B cell (primary cell): ENCODE measurements around the gene BTBD8. TPM values are rescaled to one million over a fixed set of nuclear protein-coding genes. Genes with fewer than 3 reads are reported as not detected.
"Not testable (repeated sequence)": the region's sequence is repeated elsewhere in the genome, so short reads cannot be mapped to it uniquely, and the experiment has no call there.

Experiments used
- ATAC-seq: fragments of 200-7000 bp; cut with Tn5 transposase; one replicate; pipeline ENCODE4 v1.10.0; 2021; ENCODE audit warnings: low read depth, mild to moderate bottlenecking, moderate number of reproducible peaks, moderate library complexity
- CTCF ChIA-PET: fragments of 350-600 bp; sonication (Branson Sonifier 250); formaldehyde crosslinking; loops from one replicate; lab custom pipeline; 2021; ENCODE audit warnings: antibody characterized with exemption, inconsistent platforms; lab: Charles Lee
- POLR2A ChIA-PET: fragments of 350-600 bp; sonication (Branson Sonifier 250); formaldehyde crosslinking; loops from one replicate; lab custom pipeline; 2021; ENCODE audit warnings: antibody characterized with exemption; lab: Charles Lee
- DNase-seq: peaks from one replicate; pipeline ENCODE4 v3.0.0; 2013
- H2AFZ ChIP-seq: 2 replicates; pipeline ENCODE4 v1.6.1; 2012; ENCODE audit warnings: mild to moderate bottlenecking, low read depth, low read length; ENCODE audit not compliant: insufficient read depth, poor library complexity, severe bottlenecking
- H3K27ac ChIP-seq, 2 donors: 1 replicate in 1 of 2; 2 replicates in 1 of 2; pipeline ENCODE4 v1.5.1; 2012 to 2013; ENCODE audit warnings: low read length in 2 of 2, mild to moderate bottlenecking in 2 of 2, moderate library complexity in 1 of 2
- H3K27me3 ChIP-seq, 4 experiments: fragments of 200-600 bp in 1 of 4; sonication (generic) in 1 of 4; replicated peaks in 1 of 4; 1 replicate in 2 of 4; 2 replicates in 2 of 4; pipeline versions ENCODE4 v1.6.1 to v1.7.0; 2013 to 2016; ENCODE audit warnings: low read length in 3 of 4, mild to moderate bottlenecking in 2 of 4, mixed read lengths in 1 of 4, moderate library complexity in 1 of 4; ENCODE audit not compliant: insufficient read depth in 4 of 4, control insufficient read depth in 3 of 4; ENCODE audit errors: control extremely low read depth in 1 of 4
- H3K36me3 ChIP-seq, 2 experiments: replicated peaks in 1 of 2; 1 replicate in 1 of 2; 2 replicates in 1 of 2; pipeline versions ENCODE4 v1.6.1 to v1.7.1; 2013; ENCODE audit warnings: low read length in 1 of 2; ENCODE audit not compliant: insufficient read depth in 2 of 2, control insufficient read depth in 1 of 2; ENCODE audit errors: control extremely low read depth in 1 of 2, extremely low read depth in 1 of 2
- H3K4me1 ChIP-seq, 2 donors: fragments of 200-600 bp in 1 of 2; sonication (generic) in 1 of 2; 1 replicate in 1 of 2; 2 replicates in 1 of 2; pipeline versions ENCODE4 v1.5.1 to v1.6.1; 2013 to 2017; ENCODE audit warnings: low read length in 2 of 2; ENCODE audit not compliant: control insufficient read depth in 2 of 2, insufficient read depth in 2 of 2
- H3K4me2 ChIP-seq: replicated peaks from 2 replicates; pipeline ENCODE3; 2012; ENCODE audit warnings: mild to moderate bottlenecking, low read depth, low read length; ENCODE audit not compliant: poor library complexity, severe bottlenecking
- H3K4me3 ChIP-seq, 5 experiments: fragments of 200-600 bp in 1 of 5; sonication (generic) in 1 of 5; 1 replicate in 3 of 5; 2 replicates in 2 of 5; pipeline versions ENCODE4 v1.5.1 to v1.7.0; 2011 to 2016; ENCODE audit warnings: low read length in 4 of 5, mild to moderate bottlenecking in 4 of 5, low read depth in 2 of 5, control low read depth in 1 of 5, moderate library complexity in 1 of 5; ENCODE audit not compliant: insufficient read depth in 1 of 5; ENCODE audit errors: control extremely low read depth in 1 of 5, extremely low read depth in 1 of 5
- H3K79me2 ChIP-seq: fragments of 200-600 bp; sonication (generic); one replicate; pipeline ENCODE4 v1.6.0; 2016; ENCODE audit warnings: low read length; ENCODE audit not compliant: control insufficient read depth, insufficient read depth
- H3K9ac ChIP-seq: fragments of 200-600 bp; sonication (generic); 2 replicates; pipeline ENCODE4 v1.6.1; 2017; ENCODE audit warnings: mild to moderate bottlenecking, low read length, moderate library complexity
- H3K9me3 ChIP-seq, 3 donors: one replicate each; pipeline versions ENCODE4 v1.6.1 to v1.7.1; 2013; ENCODE audit warnings: low read length in 2 of 3; ENCODE audit not compliant: control insufficient read depth in 2 of 3, insufficient read depth in 1 of 3; ENCODE audit errors: control extremely low read depth in 1 of 3
- H4K20me1 ChIP-seq: 2 replicates; pipeline ENCODE4 v1.6.0; 2012; ENCODE audit warnings: mild to moderate bottlenecking, low read length; ENCODE audit not compliant: insufficient read depth, control insufficient read depth, poor library complexity, severe bottlenecking
- H3K27ac Mint-ChIP-seq: one replicate; pipeline ENCODE4 v1.8.0; 2021; ENCODE audit warnings: mixed read lengths
- H3K27me3 Mint-ChIP-seq: one replicate; pipeline ENCODE4 v1.8.0; 2021; ENCODE audit warnings: mixed read lengths
- H3K4me1 Mint-ChIP-seq: one replicate; pipeline ENCODE4 v1.8.0; 2021; ENCODE audit warnings: mixed read lengths
- H3K4me3 Mint-ChIP-seq: one replicate; pipeline ENCODE4 v1.8.0; 2021; ENCODE audit warnings: mixed read lengths
- H3K9me3 Mint-ChIP-seq: one replicate; pipeline ENCODE4 v1.8.0; 2022; ENCODE audit warnings: mixed read lengths; ENCODE audit not compliant: insufficient read depth
- EZH2 ChIP-seq: IDR thresholded peaks from 2 replicates; pipeline ENCODE4 v1.6.1; 2012; ENCODE audit warnings: borderline replicate concordance, low read depth, mild to moderate bottlenecking, moderate library complexity, low read length; ENCODE audit not compliant: insufficient read depth, poor library complexity, severe bottlenecking
- WGBS: methylation state at CpG from one replicate; pipeline ENCODE4 v1.1.5; 2013; ENCODE audit warnings: missing lambda C conversion rate; ENCODE audit not compliant: insufficient coverage; 5-methylcytosine and 5-hydroxymethylcytosine counted together
- intact Hi-C: fragments of 100-400 bp; cut with micrococcal nuclease; formaldehyde crosslinking; loops from one replicate; pipeline ENCODE4 v1.10.0; 2022
- polyA plus RNA-seq: library from polyadenylated mRNA; depleted of rRNA; stranded (reverse); fragments of >200 nt; gene quantifications from 2 replicates; pipeline ENCODE4 v1.2.3, GENCODE V29; 2012
- total RNA-seq, 2 donors: library from RNA; stranded (reverse); fragments of 120-200 nt in 1 of 2; gene quantifications; 1 replicate in 1 of 2; 2 replicates in 1 of 2; pipeline versions ENCODE4 v1.2.3 to v1.2.4, GENCODE V29; 2013 to 2022
- TF ChIP-seq, protein P1 (sequence below): fragments of 200-600 bp; IDR thresholded peaks from one replicate; pipeline ENCODE4 v1.8.0; 2022; ENCODE audit warnings: antibody characterized with exemption, mild to moderate bottlenecking

The BTBD8 gene
- total and polyA plus RNA-seq, 2 donors (not counting 1 experiment from before 2014, with no cell fraction given) = 0.46 to 1.9 TPM

DNA sequence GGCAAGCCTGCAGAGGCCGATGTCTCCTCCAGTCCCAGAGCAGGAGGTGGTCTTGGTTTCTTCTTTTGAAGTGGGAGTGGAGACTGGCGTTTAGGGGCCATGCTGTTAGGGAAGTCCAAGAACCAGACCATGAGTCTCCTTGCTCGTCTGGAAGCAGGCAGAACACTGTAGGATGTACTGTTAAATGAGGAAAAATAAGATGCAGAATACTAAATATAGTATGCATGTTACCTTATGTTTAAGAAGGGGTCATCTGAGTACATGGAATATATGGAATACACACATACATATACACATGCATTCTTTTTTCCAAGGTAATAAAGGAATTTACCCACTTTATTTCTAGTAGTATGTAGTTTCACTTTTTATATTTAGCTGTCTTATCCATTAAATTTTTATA lies 4.8 kb upstream of the BTBD8 start, which contains the start of gene SETSIP:
SETSIP (minus strand) TSS at position 101 of the 400 bp plus-strand sequence; CDS start at position 101, 0 bp downstream.
- TF ChIP-seq EZH2 = no peak
- TF ChIP-seq, protein P1, sequence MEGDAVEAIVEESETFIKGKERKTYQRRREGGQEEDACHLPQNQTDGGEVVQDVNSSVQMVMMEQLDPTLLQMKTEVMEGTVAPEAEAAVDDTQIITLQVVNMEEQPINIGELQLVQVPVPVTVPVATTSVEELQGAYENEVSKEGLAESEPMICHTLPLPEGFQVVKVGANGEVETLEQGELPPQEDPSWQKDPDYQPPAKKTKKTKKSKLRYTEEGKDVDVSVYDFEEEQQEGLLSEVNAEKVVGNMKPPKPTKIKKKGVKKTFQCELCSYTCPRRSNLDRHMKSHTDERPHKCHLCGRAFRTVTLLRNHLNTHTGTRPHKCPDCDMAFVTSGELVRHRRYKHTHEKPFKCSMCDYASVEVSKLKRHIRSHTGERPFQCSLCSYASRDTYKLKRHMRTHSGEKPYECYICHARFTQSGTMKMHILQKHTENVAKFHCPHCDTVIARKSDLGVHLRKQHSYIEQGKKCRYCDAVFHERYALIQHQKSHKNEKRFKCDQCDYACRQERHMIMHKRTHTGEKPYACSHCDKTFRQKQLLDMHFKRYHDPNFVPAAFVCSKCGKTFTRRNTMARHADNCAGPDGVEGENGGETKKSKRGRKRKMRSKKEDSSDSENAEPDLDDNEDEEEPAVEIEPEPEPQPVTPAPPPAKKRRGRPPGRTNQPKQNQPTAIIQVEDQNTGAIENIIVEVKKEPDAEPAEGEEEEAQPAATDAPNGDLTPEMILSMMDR = no peak
- Histone ChIP-seq H4K20me1 (no peaks in the 10 kb centered on the region), H3K27ac (no peak within 1 kb of the TSS), H3K36me3 (no peaks in the 10 kb centered on the region), H3K9ac (no peak within 1 kb of the TSS), H3K4me1 (peaks cover 0 to 5% of the 10 kb centered on the region in 2 donors), H3K9me3 (no peaks in the 10 kb centered on the region), H3K4me2 (no peak within 1 kb of the TSS), H2AFZ (no peak within 1 kb of the TSS), H3K27me3 (no peaks in the 10 kb centered on the region), H3K79me2 (no peaks in the 10 kb centered on the region), H3K4me3 (no peak within 1 kb of the TSS)
- 100% methylated on average over 1 of the region's 3 CpGs for WGBS
- intact Hi-C loops = no loop called here
- POLR2A ChIA-PET = no interaction called here
- peaks cover 6% of the 10 kb centered on the region for H3K4me1 Mint-ChIP-seq
- H3K4me3 Mint-ChIP-seq = no peak within 1 kb of the TSS
- ATAC-seq (no peak), DNase-seq (no peak)
- H3K27ac Mint-ChIP-seq = no peak within 1 kb of the TSS
- no peaks in the 10 kb centered on the region for H3K27me3 Mint-ChIP-seq
- no peaks in the 10 kb centered on the region for H3K9me3 Mint-ChIP-seq
- CTCF ChIA-PET = no interaction called here

DNA sequence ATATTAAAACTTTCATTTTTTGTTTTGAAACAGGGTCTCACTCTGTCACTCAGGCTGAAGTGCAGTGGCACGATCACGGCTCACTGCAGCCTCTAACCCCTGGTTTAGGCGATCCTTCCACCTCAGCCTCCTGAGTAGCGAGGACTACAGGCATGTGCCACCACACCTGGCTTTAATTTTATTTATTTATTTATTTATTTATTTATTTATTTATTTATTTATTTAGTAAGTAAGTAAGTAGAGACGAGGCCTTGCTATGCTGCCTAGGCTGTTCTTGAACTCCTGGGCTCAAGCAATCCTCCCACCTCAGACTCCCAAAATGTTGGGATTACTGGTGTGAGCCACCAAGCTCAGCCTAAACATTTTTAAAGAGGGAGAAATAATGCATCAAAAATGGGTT lies 3.8 kb upstream of the BTBD8 start:
- Histone ChIP-seq H3K4me1 (peaks cover 0 to 11% of the 10 kb centered on the region in 2 donors), H2AFZ (no peak overlapping the region), H3K9ac (no peak overlapping the region), H3K4me2 (no peak overlapping the region), H4K20me1 (no peaks in the 10 kb centered on the region), H3K36me3 (no peaks in the 10 kb centered on the region), H3K4me3 (no peak overlapping the region), H3K9me3 (no peaks in the 10 kb centered on the region), H3K79me2 (no peaks in the 10 kb centered on the region), H3K27ac (no peak overlapping the region), H3K27me3 (no peaks in the 10 kb centered on the region)
- no peak for DNase-seq
- H3K9me3 Mint-ChIP-seq = no peaks in the 10 kb centered on the region
- TF ChIP-seq, protein P1 = no peak
- no peak for TF ChIP-seq EZH2
- no peak for ATAC-seq
- CTCF ChIA-PET = no interaction called here
- POLR2A ChIA-PET = no interaction called here
- WGBS = no CpG with 5 or more reads among the region's 5 CpGs
- no peak overlapping the region for H3K4me3 Mint-ChIP-seq
- H3K4me1 Mint-ChIP-seq = peaks cover 12% of the 10 kb centered on the region
- H3K27ac Mint-ChIP-seq = no peak overlapping the region
- intact Hi-C loops = no loop called here
- no peaks in the 10 kb centered on the region for H3K27me3 Mint-ChIP-seq

DNA sequence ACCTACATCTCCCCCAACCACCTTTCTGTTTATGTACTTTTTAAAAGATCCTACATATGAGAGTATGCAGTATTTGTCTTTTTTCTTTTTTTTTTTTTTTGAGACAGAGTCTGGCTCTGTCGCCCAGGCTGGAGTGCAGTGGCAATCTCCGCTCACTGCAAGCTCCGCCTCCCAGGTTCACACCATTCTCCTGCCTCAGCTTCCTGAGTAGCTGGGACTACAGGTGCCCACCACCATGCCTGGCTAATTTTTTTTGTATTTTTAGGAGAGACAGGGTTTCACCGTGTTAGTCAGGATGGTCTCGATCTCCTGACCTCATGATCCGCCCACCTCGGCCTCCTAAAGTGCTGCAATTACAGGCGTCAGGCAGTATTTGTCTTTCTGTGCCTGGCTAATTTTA lies 2.1 kb upstream of the BTBD8 start:
- WGBS = 70% methylated on average over 2 of the region's 8 CpGs

More for the DNA sequence above, 2.1 kb upstream of the BTBD8 start:
- H3K79me2 ChIP-seq, H3K4me2 ChIP-seq, H3K9ac ChIP-seq, H3K4me3 ChIP-seq, DNase-seq, H4K20me1 ChIP-seq, H3K27me3 ChIP-seq, H3K9me3 ChIP-seq, H3K9me3 Mint-ChIP-seq, CTCF ChIA-PET, H3K27ac Mint-ChIP-seq, ATAC-seq, H3K4me3 Mint-ChIP-seq, intact Hi-C loops, H3K36me3 ChIP-seq, H2AFZ ChIP-seq, H3K27me3 Mint-ChIP-seq, POLR2A ChIA-PET, H3K27ac ChIP-seq: not testable (repeated sequence)
- H3K4me1 Mint-ChIP-seq = peaks cover 12% of the 10 kb centered on the region
- peaks cover 0 to 11% of the 10 kb centered on the region in 2 donors for H3K4me1 ChIP-seq
